DMS53 treated with DMSO at 0.1 percent for 48 hours (cell line): Measurements from ENCODE around the gene ITGA6.
"Not testable (repeated sequence)": the region's sequence is repeated elsewhere in the genome, so short reads cannot be mapped to it uniquely, and the experiment has no call there.

Experiments used
- DNase-seq: peaks from one replicate; lab custom pipeline; 2025; ENCODE audit not compliant: unreplicated experiment; lab: John Stamatoyannopoulos, UW

Gene ITGA6

GRCh38 chr2:172513524-172513900, 86.1 kb downstream of the ITGA6 start:
- DNase-seq: no peak

DNA sequence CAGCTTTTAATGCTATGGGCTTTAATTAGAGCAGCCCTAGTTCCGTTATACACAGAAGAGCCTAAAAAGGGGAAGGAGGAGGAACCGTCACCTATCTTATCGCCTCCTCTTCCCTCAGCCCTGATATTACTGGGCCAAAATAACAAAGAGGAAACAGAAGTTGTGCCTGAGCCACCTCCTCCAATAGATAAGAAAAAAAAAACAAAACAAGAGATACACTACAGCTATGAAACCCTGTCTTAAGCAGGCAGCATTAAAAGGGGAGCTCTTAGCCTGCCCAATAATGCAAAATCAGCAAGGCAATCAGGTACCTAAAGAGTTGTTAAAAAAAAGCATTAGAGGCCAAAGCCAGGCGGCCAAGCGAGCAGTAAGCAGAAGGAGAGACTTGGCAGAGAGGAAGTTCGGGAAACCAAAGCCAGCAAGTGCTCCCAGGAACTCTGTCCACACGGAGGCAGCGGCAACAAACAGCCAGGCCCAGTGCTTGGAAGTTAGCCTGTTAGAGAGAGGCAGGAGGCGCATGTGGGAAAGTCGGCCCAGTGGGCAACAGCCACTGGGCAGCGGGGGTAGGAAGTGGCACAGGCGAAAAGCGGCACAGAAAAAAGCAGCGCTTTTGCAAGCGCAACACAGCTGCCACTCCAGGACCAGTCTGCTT, 86.7 kb downstream of the ITGA6 start:
- no peak for DNase-seq

- no peak for DNase-seq
Observed at GRCh38 chr2:172516299-172516698, 88.9 kb downstream of the ITGA6 start.

DNA sequence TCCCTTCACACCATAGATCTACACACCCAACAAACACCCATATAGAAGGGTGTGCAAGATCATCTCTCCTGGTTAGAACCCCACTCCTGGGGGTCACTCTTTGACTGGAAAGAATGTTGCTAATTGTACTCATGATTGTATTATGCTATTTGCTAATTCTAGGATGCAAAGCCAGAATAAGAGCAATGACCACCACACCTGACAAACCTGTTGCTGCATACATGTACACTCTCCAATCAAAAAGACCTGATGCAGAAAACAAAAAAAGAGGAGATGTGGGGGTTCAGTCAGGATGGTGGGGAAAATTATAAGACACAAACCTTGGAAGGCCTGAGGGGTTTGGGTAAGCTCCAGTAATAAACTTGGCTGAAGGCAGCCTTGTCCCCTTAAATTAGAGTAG, 91.6 kb downstream of the ITGA6 start:
- DNase-seq: no peak

- DNase-seq: no peak
Observed at GRCh38 chr2:172525601-172526000, 98.2 kb downstream of the ITGA6 start.

DNA sequence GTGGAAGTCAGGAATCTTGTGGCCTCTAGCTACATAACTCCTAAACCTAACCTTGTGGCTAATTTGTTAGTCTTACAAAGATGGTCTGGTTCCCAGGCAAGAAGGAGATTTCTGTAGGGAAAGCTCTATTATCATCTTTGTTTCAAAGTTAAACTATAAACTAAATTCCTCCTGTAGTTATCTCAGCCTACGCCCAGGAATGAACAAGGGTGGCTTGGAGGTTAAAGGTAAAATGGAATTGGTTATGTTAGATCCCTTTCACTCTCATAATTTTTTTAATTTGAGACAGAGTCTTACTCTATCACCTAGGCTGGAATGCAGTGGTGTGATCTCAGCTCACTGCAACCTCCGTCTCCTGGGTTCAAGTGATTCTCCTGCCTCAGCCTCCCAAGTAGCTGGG, 103.9 kb downstream of the ITGA6 start:
- DNase-seq: no peak

GRCh38 chr2:172532461-172532860, 105.1 kb downstream of the ITGA6 start:
- not testable (repeated sequence) for DNase-seq

DNA sequence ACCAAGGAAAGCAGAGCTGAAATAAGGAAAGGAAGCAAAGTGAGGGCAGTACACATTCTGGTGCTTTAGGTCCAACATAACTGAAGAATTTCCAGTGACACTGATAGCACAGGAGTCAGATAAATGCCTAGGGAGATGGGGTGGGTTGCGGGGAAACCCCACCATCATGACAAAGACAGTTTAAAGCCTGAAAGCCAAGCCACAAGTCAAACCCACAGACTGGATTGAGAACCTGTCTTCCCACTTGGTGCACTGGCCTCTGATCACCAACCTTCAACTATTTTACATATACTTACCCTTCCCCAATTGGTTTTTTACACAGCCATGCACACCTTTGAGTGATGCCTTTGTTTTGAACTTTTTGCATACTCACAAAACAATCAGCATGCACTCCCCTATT, 106.3 kb downstream of the ITGA6 start:
- DNase-seq: no peak

GRCh38 chr2:172535119-172535518, 107.7 kb downstream of the ITGA6 start:
- no peak for DNase-seq

DNA sequence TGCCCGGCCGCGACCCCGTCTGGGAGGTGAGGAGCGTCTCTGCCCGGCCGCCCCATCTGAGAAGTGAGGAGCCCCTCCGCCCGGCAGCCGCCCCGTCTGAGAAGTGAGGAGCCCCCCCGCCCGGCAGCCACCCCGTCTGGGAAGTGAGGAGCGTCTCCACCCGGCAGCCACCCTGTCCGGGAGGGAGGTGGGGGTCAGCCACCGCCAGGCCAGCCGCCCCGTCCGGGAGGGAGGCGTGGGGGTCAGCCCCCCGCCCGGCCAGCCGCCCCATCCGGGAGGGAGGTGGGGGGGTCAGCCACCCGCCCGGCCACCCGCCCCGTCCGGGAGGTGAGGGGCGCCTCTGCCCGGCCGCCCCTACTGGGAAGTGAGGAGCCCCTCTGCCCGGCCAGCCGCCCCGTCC, 110.5 kb downstream of the ITGA6 start:
- DNase-seq: not testable (repeated sequence)

GRCh38 chr2:172539767-172540166, 112.4 kb downstream of the ITGA6 start:
- no peak for DNase-seq

GRCh38 chr2:172540421-172540820, 113.0 kb downstream of the ITGA6 start:
- no peak for DNase-seq

- DNase-seq: no peak
Observed at GRCh38 chr2:172545408-172546075, 118.2 kb downstream of the ITGA6 start.

DNA sequence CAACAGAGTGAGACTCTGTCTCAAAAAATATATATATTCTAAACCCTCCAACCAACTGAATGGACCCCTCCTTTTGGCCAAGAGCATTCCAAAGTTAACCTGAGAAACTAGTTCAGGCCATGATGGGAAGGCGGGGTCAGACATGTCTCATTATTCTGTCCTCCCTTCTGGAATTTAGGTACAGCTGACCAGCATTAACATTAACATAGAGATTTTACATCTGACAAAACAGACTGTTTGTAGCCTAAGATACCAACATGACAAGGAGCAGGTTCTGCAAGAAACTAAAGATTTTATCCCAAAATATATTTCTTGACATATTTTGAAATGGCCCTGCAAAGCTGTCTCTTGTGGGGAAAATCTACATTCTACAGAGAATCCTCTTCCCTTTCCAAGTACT, 121.7 kb downstream of the ITGA6 start:
- DNase-seq: no peak

DNA sequence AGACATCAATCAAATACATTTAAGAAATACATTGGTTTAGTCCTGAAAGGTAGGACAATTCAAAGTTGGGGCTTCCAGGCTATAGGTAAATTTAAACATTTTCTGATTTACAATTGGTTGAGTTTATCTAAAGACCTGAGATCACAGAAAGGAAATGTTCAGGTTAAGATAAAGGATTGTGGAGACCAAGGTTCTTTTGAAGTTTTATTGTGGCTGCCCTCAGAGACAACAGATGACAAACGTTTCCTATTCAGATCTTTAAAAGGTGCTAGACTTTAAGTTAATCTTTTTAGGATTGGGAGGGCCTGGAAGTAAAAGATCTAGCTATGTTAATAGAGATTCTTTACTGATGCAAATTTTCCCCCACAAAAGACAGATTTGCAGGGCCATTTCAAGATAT, 122.4 kb downstream of the ITGA6 start:
- DNase-seq: not testable (repeated sequence)

- DNase-seq: no peak
Observed at GRCh38 chr2:172550419-172550818, 123.0 kb downstream of the ITGA6 start.

DNA sequence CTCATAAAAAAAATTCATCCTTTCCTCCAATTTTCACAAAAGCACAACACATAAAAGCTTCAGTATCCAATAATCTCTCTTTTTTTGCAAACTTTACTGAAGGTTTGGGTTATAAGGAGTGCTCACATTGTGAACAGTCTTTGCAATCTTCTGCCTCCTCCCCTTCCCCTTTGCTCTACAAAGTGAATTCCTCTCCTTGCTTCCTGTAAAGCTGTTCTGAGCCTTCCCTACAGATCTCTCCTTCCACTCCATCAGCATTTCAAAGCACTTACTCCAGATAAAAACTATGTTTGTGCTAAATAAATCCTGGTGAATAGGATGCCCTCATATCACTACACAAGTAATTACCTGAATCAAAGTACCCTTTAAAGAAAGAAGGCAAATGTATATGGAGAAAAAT, 123.9 kb downstream of the ITGA6 start:
- DNase-seq: no peak

GRCh38 chr2:172552547-172553291, 125.3 kb downstream of the ITGA6 start:
- DNase-seq: no peak

GRCh38 chr2:172554352-172555271, 127.2 kb downstream of the ITGA6 start:
- no peak for DNase-seq

DNA sequence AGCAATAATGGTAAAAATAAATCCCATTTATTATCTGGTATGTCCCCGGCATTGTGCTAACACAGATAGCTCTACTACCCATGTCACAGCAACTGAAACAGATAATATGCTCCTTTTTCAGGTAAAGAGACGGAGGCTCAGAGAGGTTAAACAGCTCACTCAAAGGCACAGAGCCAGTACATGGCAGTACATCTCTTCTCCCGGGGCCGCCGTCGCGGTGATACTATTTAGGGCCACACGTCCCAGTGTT, 127.8 kb downstream of the ITGA6 start:
- no peak for DNase-seq
